ENCODE measurements around the gene ARAF. TPM values are rescaled to one million over a fixed set of nuclear protein-coding genes. Genes with fewer than 3 reads are reported as not detected.

Gene ARAF
- polyA plus RNA-seq, 1 donor from 2014 or later, result 25.0 TPM

- no peaks in the 10 kb centered on the region for H3K9me3 ChIP-seq (ENCODE audit: low read length)
- no peaks in the 10 kb centered on the region for H4K20me1 ChIP-seq (ENCODE audit: insufficient read depth)
- H3K27ac ChIP-seq (ENCODE audit: low read length), result no peak overlapping the region
- TF ChIP-seq MXI1 (conservative IDR thresholded peaks at IDR 0.05; ENCODE audit: poor library complexity, severe bottlenecking) (no peak), TAF1 (IDR thresholded peaks at IDR 0.05; ENCODE audit: low read depth) (no peak), EP300 (conservative IDR thresholded peaks at IDR 0.05; ENCODE audit: poor library complexity, severe bottlenecking) (no peak), REST (IDR thresholded peaks at IDR 0.05; ENCODE audit: borderline replicate concordance) (no peak), SMC3 (conservative IDR thresholded peaks at IDR 0.05; ENCODE audit: poor library complexity) (no peak)
- no peak overlapping the region for H3K4me2 ChIP-seq (ENCODE audit: low read length)
- no peak overlapping the region for H3K9ac ChIP-seq (ENCODE audit: low read length)
- H3F3A ChIP-seq (ENCODE audit: insufficient read depth, low read length, poor library complexity, severe bottlenecking), result no peaks in the 10 kb centered on the region
- H3K79me2 ChIP-seq (replicated peaks; ENCODE audit: insufficient read depth, low read length), result no peaks in the 10 kb centered on the region
- no peak overlapping the region for H2AFZ ChIP-seq (ENCODE audit: low read depth, low read length)
- no peaks in the 10 kb centered on the region for H3K9me2 ChIP-seq (ENCODE audit: insufficient read depth, low read length)
- no peaks in the 10 kb centered on the region for H3K36me3 ChIP-seq (ENCODE audit: insufficient read depth, low read length)
- H3K27me3 ChIP-seq (ENCODE audit: insufficient read depth, low read depth, low read length), result no peaks in the 10 kb centered on the region
- no peak overlapping the region for H3K4me3 ChIP-seq (ENCODE audit: low read length)
Observed at GRCh38 chrX:47586043-47586787, 25.2 kb downstream of the ARAF start.

- no peak overlapping the region for H3K4me3 ChIP-seq (ENCODE audit: low read length)
- H3K4me2 ChIP-seq (ENCODE audit: low read length), result no peak overlapping the region
- H3K9me2 ChIP-seq (ENCODE audit: insufficient read depth, low read length), result no peaks in the 10 kb centered on the region
- no peak overlapping the region for H2AFZ ChIP-seq (ENCODE audit: low read depth, low read length)
- no peaks in the 10 kb centered on the region for H3K27me3 ChIP-seq (ENCODE audit: insufficient read depth, low read depth, low read length)
- no peaks in the 10 kb centered on the region for H4K20me1 ChIP-seq (ENCODE audit: insufficient read depth)
- no peak for TF ChIP-seq POLR2AphosphoS5 (IDR thresholded peaks at IDR 0.05)
- TF ChIP-seq MXI1 (conservative IDR thresholded peaks at IDR 0.05; ENCODE audit: poor library complexity, severe bottlenecking), result no peak
- no peak for TF ChIP-seq SMC3 (conservative IDR thresholded peaks at IDR 0.05; ENCODE audit: poor library complexity)
- TF ChIP-seq EP300 (conservative IDR thresholded peaks at IDR 0.05; ENCODE audit: poor library complexity, severe bottlenecking), result no peak
- TF ChIP-seq TAF1 (IDR thresholded peaks at IDR 0.05; ENCODE audit: low read depth), result no peak
- no peak for TF ChIP-seq REST (IDR thresholded peaks at IDR 0.05; ENCODE audit: borderline replicate concordance)
- no peak for TF ChIP-seq EZH2 (IDR thresholded peaks at IDR 0.05; ENCODE audit: borderline replicate concordance, insufficient read depth, low read length, poor library complexity, severe bottlenecking)
- no peak overlapping the region for H3K9ac ChIP-seq (ENCODE audit: low read length)
- H3K79me2 ChIP-seq (replicated peaks; ENCODE audit: insufficient read depth, low read length), result no peaks in the 10 kb centered on the region
- no peaks in the 10 kb centered on the region for H3K9me3 ChIP-seq (ENCODE audit: low read length)
- no peaks in the 10 kb centered on the region for H3K36me3 ChIP-seq (ENCODE audit: insufficient read depth, low read length)
- no peaks in the 10 kb centered on the region for H3F3A ChIP-seq (ENCODE audit: insufficient read depth, low read length, poor library complexity, severe bottlenecking)
- H3K27ac ChIP-seq (ENCODE audit: low read length), result no peak overlapping the region
Observed at GRCh38 chrX:47587091-47587891, 26.3 kb downstream of the ARAF start.

Data from neural cell (in vitro differentiated cells).